Endodermal cell (in vitro differentiated cells): ENCODE measurements around the gene OAT. TPM values are rescaled to one million over a fixed set of nuclear protein-coding genes. Genes with fewer than 3 reads are reported as not detected.

Experiments used
- DNase-seq: peaks from one replicate; pipeline ENCODE4 v3.0.0-alpha.2; 2017
- H3K27ac ChIP-seq: 2 replicates; pipeline ENCODE4 v1.5.1; 2013; ENCODE audit warnings: mild to moderate bottlenecking, low read depth, low read length, moderate library complexity
- H3K27me3 ChIP-seq: 2 replicates; pipeline ENCODE4 v1.6.1; 2013; ENCODE audit warnings: mild to moderate bottlenecking, low read length, moderate library complexity; ENCODE audit not compliant: insufficient read depth, control insufficient read depth, poor library complexity, severe bottlenecking
- H3K36me3 ChIP-seq: 2 replicates; pipeline ENCODE4 v1.7.0; 2013; ENCODE audit warnings: mild to moderate bottlenecking, low read length, moderate library complexity; ENCODE audit not compliant: control insufficient read depth, insufficient read depth
- H3K4me1 ChIP-seq: one replicate; pipeline ENCODE4 v1.7.0; 2013; ENCODE audit warnings: low read length; ENCODE audit not compliant: control insufficient read depth, insufficient read depth
- H3K4me3 ChIP-seq: 2 replicates; pipeline ENCODE4 v1.5.1; 2013; ENCODE audit warnings: mild to moderate bottlenecking, low read length, moderate library complexity
- H3K9ac ChIP-seq: 2 replicates; pipeline ENCODE4 v1.6.1; 2013; ENCODE audit warnings: mild to moderate bottlenecking, low read length, moderate library complexity; ENCODE audit not compliant: poor library complexity, severe bottlenecking; ENCODE audit errors: extremely low read depth
- H3K9me3 ChIP-seq: 2 replicates; pipeline ENCODE4 v1.6.1; 2013; ENCODE audit warnings: mild to moderate bottlenecking, low read length, moderate library complexity; ENCODE audit not compliant: control insufficient read depth
- H3K27ac Mint-ChIP-seq: 2 replicates; pipeline ENCODE4 v1.8.0; 2020; ENCODE audit warnings: mixed read lengths
- H3K27me3 Mint-ChIP-seq: 2 replicates; pipeline ENCODE4 v1.8.0; 2021; ENCODE audit warnings: mild to moderate bottlenecking, mixed read lengths; ENCODE audit not compliant: insufficient read depth
- H3K36me3 Mint-ChIP-seq: 2 replicates; pipeline ENCODE4 v1.8.0; 2020; ENCODE audit warnings: low read depth, mixed read lengths
- H3K4me1 Mint-ChIP-seq: 2 replicates; pipeline ENCODE4 v1.8.0; 2020; ENCODE audit warnings: mixed read lengths
- H3K4me3 Mint-ChIP-seq: 2 replicates; pipeline ENCODE4 v1.8.0; 2020; ENCODE audit warnings: mild to moderate bottlenecking, moderate library complexity, mixed read lengths
- H3K9me3 Mint-ChIP-seq: 2 replicates; pipeline ENCODE4 v1.8.0; 2020; ENCODE audit warnings: mild to moderate bottlenecking, mixed read lengths
- WGBS, 2 experiments: methylation state at CpG; one replicate each; pipeline versions ENCODE4 v1.1.5 to v1.1.7; 2013; ENCODE audit warnings: missing lambda C conversion rate in 2 of 2, mixed read lengths in 1 of 2; ENCODE audit not compliant: insufficient coverage in 1 of 2, insufficient read length in 1 of 2; 5-methylcytosine and 5-hydroxymethylcytosine counted together
- total RNA-seq, 2 donors: library from RNA; stranded (reverse); fragmentation: NEBNext Ultra II Directional in 1 of 2; extraction: Animal tissue kit (Norgen Biotek cat#: 25700) in 1 of 2; gene quantifications; 2 replicates in 1 of 2; 3 replicates in 1 of 2; pipeline ENCODE4 v1.2.1, GENCODE V29; 2021
- TF ChIP-seq, protein P1 (sequence below): fragments of 200-600 bp; sonication (generic); conservative IDR thresholded peaks from 2 replicates; pipeline ENCODE4 v1.5.0; 2021; ENCODE audit warnings: antibody characterized with exemption, mild to moderate bottlenecking

OAT gene
- total RNA-seq, 2 donors from 2014 or later = 58.6 to 71.6 TPM

DNA sequence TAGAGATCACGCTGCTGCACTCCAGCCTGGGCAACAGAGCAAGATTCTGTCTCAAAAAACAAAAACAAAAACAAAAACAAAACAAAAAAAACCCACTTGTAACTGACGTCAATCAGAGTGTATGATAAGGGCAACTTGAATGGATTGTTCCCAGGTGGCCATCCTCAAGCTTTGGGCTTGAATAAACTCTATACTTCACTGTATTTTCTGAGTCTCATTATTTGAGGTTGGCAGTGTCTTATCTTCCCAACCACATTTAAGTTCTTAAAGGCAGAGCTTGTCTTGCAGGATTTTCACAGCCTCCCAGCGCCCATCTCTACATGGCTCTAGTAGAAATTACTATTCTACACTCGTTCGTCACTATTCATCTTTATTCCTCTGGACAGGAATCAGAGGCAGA, 5.1 kb upstream of the OAT start:
- 84 to 96% methylated on average over 3 to 5 of the region's 5 CpGs for WGBS, 2 experiments
- no peaks in the 10 kb centered on the region for H3K9me3 Mint-ChIP-seq
- H3K27me3 Mint-ChIP-seq = peaks cover 27% of the 10 kb centered on the region
- no peak for DNase-seq
- TF ChIP-seq, protein P1, sequence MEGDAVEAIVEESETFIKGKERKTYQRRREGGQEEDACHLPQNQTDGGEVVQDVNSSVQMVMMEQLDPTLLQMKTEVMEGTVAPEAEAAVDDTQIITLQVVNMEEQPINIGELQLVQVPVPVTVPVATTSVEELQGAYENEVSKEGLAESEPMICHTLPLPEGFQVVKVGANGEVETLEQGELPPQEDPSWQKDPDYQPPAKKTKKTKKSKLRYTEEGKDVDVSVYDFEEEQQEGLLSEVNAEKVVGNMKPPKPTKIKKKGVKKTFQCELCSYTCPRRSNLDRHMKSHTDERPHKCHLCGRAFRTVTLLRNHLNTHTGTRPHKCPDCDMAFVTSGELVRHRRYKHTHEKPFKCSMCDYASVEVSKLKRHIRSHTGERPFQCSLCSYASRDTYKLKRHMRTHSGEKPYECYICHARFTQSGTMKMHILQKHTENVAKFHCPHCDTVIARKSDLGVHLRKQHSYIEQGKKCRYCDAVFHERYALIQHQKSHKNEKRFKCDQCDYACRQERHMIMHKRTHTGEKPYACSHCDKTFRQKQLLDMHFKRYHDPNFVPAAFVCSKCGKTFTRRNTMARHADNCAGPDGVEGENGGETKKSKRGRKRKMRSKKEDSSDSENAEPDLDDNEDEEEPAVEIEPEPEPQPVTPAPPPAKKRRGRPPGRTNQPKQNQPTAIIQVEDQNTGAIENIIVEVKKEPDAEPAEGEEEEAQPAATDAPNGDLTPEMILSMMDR = no peak
- H3K27ac Mint-ChIP-seq = no peak overlapping the region
- Histone ChIP-seq H3K36me3 (no peaks in the 10 kb centered on the region), H3K9me3 (no peaks in the 10 kb centered on the region), H3K4me1 (no peaks in the 10 kb centered on the region), H3K4me3 (no peak overlapping the region), H3K27me3 (peaks cover 7% of the 10 kb centered on the region), H3K27ac (no peak overlapping the region), H3K9ac (no peak overlapping the region)
- no peak overlapping the region for H3K4me3 Mint-ChIP-seq
- H3K36me3 Mint-ChIP-seq = no peaks in the 10 kb centered on the region
- peaks cover 2% of the 10 kb centered on the region for H3K4me1 Mint-ChIP-seq

DNA sequence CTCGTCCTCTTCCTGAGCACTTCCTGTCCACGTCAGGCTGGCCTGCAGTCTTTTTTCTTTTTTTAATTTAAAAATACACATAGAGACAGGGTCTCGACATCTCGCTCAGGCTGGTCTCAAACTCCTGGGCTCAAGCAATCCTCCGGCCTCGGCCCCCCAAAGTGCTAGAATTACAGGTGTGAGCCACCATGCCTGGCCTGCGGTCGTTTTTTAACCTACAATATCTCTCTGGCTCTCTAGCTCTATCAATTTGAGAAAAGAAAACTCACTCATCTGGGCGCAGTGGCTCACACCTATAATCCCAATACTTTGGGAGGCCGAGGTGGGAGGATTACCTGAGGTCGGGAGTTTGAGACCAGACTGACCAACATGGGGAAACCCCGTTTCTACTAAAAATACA, 4.0 kb upstream of the OAT start:
- peaks cover 27% of the 10 kb centered on the region for H3K27me3 Mint-ChIP-seq
- no peak overlapping the region for H3K9ac ChIP-seq
- WGBS, 2 experiments = 84 to 89% methylated on average over 9 to 12 of the region's 12 CpGs
- H3K4me1 ChIP-seq = no peaks in the 10 kb centered on the region
- no peak overlapping the region for H3K27ac ChIP-seq
- no peak overlapping the region for H3K4me3 ChIP-seq
- H3K27me3 ChIP-seq = peaks cover 7% of the 10 kb centered on the region
- TF ChIP-seq, protein P1 = no peak
- DNase-seq = no peak
- no peak overlapping the region for H3K27ac Mint-ChIP-seq
- H3K36me3 Mint-ChIP-seq = no peaks in the 10 kb centered on the region
- no peak overlapping the region for H3K4me3 Mint-ChIP-seq
- peaks cover 2% of the 10 kb centered on the region for H3K4me1 Mint-ChIP-seq
- no peaks in the 10 kb centered on the region for H3K36me3 ChIP-seq
- no peaks in the 10 kb centered on the region for H3K9me3 ChIP-seq
- H3K9me3 Mint-ChIP-seq = no peaks in the 10 kb centered on the region

DNA sequence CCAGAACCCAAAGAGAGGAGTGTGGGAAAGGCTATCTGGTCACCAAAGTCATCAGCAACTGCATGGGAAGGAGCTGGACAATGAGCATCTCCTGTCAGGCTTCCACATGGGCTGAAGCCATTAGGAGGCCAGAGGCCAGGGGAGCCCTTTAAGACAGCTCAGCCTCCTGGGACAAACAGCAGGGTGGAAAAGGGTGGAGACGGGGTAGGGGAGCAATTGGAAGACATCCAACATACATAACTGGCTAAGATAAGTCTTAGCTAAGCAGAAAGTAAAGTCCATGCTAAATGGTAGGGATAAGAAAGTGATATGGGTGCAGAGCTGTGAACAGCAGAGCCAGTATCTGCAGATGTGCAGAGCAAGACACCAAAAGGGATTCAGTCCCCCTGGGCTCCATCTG, 1.5 kb upstream of the OAT start:
- Histone ChIP-seq H3K4me1 (no peaks in the 10 kb centered on the region), H3K27ac (no peak overlapping the region), H3K4me3 (no peak overlapping the region), H3K27me3 (peaks cover 7% of the 10 kb centered on the region), H3K36me3 (no peaks in the 10 kb centered on the region), H3K9me3 (no peaks in the 10 kb centered on the region), H3K9ac (no peak overlapping the region)
- no peaks in the 10 kb centered on the region for H3K9me3 Mint-ChIP-seq
- no peaks in the 10 kb centered on the region for H3K36me3 Mint-ChIP-seq
- H3K4me1 Mint-ChIP-seq = peaks cover 18% of the 10 kb centered on the region
- no peak overlapping the region for H3K4me3 Mint-ChIP-seq
- DNase-seq = no peak
- H3K27ac Mint-ChIP-seq = no peak overlapping the region
- WGBS, 2 experiments = 100% methylated on average over 1 of the region's 1 CpG; no CpG with 5 or more reads in 1 of the 2 experiments
- peaks cover 27% of the 10 kb centered on the region for H3K27me3 Mint-ChIP-seq
- TF ChIP-seq, protein P1 = no peak
